Lower leg skin (tissue), 3 donors: ENCODE measurements around the gene CBFA2T3.

Experiments used
- CTCF ChIP-seq, 3 donors: fragments of 450-650 bp; IDR thresholded peaks; one replicate each; pipeline ENCODE4 v1.5.1; 2016; ENCODE audit warnings: antibody characterized with exemption in 3 of 3, mild to moderate bottlenecking in 3 of 3, moderate library complexity in 2 of 3
- POLR2A ChIP-seq, 2 donors: fragments of 450-650 bp; IDR thresholded peaks; one replicate each; pipeline ENCODE4 v1.6.1; 2016 to 2017; ENCODE audit warnings: antibody characterized with exemption in 2 of 2, mild to moderate bottlenecking in 1 of 2, moderate library complexity in 1 of 2

GRCh38 chr16:88848557-88848956 is 128.4 kb downstream of the CBFA2T3 start:
- TF ChIP-seq CTCF (IDR thresholded peaks at IDR 0.05) = no peak
- TF ChIP-seq POLR2A (IDR thresholded peaks at IDR 0.05) = no peak
